ENCODE results near the gene CWC27. TPM values are rescaled to one million over a fixed set of nuclear protein-coding genes. Genes with fewer than 3 reads are reported as not detected.

CWC27 gene
- total RNA-seq, 6 experiments from 2014 or later = 19.6 to 29.9 (median 25.4) TPM

DNA sequence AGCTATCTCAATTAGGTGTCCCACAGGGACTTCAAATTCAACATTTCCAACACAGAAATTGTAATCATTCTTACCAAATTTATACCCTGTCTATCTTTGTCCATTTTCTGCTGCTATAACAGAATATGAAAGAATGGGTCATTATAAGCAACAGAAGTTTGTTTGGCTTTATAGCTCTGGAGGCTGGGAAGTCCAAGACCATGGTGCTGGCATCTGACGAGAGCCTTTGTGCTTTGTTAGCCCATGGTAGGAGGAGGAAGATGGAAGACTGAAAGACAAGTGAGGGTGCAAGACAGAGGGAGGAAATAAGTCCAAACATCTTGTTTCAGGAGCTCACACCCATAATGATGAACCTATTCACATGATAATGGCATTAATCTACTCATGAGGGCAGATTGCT lies 72.2 kb downstream of the CWC27 start:
- Mint-ChIP-seq H3K4me1 (ENCODE audit: low read depth) (peaks cover 30% of the 10 kb centered on the region), H3K27ac (no peak overlapping the region), H3K9me3 (peaks cover 11% of the 10 kb centered on the region), H3K36me3 (ENCODE audit: low read depth) (peaks cover 44% of the 10 kb centered on the region), H3K27me3 (ENCODE audit: insufficient read depth) (no peaks in the 10 kb centered on the region), H3K4me3 (no peak overlapping the region)
- no peak for DNase-seq
- TF ChIP-seq, protein P1, sequence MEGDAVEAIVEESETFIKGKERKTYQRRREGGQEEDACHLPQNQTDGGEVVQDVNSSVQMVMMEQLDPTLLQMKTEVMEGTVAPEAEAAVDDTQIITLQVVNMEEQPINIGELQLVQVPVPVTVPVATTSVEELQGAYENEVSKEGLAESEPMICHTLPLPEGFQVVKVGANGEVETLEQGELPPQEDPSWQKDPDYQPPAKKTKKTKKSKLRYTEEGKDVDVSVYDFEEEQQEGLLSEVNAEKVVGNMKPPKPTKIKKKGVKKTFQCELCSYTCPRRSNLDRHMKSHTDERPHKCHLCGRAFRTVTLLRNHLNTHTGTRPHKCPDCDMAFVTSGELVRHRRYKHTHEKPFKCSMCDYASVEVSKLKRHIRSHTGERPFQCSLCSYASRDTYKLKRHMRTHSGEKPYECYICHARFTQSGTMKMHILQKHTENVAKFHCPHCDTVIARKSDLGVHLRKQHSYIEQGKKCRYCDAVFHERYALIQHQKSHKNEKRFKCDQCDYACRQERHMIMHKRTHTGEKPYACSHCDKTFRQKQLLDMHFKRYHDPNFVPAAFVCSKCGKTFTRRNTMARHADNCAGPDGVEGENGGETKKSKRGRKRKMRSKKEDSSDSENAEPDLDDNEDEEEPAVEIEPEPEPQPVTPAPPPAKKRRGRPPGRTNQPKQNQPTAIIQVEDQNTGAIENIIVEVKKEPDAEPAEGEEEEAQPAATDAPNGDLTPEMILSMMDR (IDR thresholded peaks at IDR 0.05) = no peak

DNA sequence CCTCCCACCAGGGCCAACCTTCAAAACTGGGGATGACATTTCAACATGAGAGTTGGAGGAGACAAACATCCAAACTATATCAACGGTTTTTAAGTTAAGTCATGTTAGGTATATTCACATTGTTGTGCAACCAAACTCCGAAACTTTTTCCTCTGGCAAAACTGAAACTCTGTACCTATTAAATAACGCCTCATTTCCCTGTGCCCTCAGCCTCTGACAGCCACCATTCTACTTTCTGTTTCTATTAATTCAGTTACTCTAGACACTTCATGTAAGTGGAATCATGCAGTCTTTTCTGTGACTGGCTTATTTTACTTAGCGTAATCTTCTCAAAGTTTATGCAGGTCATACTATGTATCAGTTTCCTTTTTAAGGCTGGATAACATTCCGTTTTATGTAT lies 85.0 kb downstream of the CWC27 start:
- Mint-ChIP-seq H3K4me3 (no peak overlapping the region), H3K36me3 (ENCODE audit: low read depth) (peaks cover 15% of the 10 kb centered on the region; the same call in 1 of the 2 replicates), H3K27ac (no peak overlapping the region), H3K4me1 (ENCODE audit: low read depth) (peaks cover 13% of the 10 kb centered on the region), H3K27me3 (ENCODE audit: insufficient read depth) (no peaks in the 10 kb centered on the region), H3K9me3 (no peaks in the 10 kb centered on the region)
- no peak for DNase-seq
- TF ChIP-seq, protein P1 (IDR thresholded peaks at IDR 0.05) = no peak

DNA sequence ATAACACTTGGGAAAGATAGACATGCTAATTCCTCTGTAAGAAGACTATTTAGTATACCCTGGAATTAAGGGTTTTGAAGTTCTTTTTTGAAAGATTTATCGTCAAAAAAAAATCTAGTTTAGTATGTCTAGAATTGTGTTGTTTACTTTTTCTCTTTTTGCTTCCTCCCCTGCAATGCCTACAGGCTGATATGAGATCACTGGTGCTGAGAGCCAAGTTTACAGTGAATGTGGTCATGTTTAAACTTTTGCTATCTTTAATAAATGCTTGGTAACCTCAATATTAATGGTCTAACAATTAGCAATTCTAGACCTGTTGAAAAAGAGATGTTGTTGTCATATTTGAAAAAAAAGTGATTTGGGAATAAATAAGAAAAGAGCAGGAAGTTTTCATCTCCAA lies 86.1 kb downstream of the CWC27 start:
- Mint-ChIP-seq H3K27ac (no peak overlapping the region), H3K36me3 (ENCODE audit: low read depth) (peaks cover 15% of the 10 kb centered on the region; the same call in 1 of the 2 replicates), H3K4me3 (no peak overlapping the region), H3K27me3 (ENCODE audit: insufficient read depth) (no peaks in the 10 kb centered on the region), H3K4me1 (ENCODE audit: low read depth) (peaks cover 13% of the 10 kb centered on the region), H3K9me3 (no peaks in the 10 kb centered on the region)
- no peak for DNase-seq
- TF ChIP-seq, protein P1 (IDR thresholded peaks at IDR 0.05) = no peak

DNA sequence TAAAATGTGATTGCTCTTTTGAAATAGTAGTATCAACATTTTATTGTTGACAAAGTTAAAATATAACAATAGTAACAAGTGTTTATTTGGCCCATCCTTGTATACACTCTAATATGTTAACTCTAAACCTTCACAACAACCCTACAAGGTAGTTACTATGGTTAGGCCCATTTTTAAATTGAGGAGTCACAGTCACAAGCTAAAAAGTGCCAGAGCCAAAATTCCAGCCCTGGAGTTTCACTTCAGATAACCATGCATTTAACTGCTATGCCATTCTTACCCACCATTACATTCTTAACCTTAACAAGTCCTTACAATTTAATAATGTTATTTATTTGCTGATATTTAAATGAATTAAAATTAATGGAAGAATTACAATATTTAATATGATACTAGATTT lies 91.2 kb downstream of the CWC27 start:
- Mint-ChIP-seq H3K27ac (no peak overlapping the region), H3K27me3 (ENCODE audit: insufficient read depth) (no peaks in the 10 kb centered on the region), H3K36me3 (ENCODE audit: low read depth) (peaks cover 5% of the 10 kb centered on the region; the same call in 1 of the 2 replicates), H3K4me3 (no peak overlapping the region), H3K4me1 (ENCODE audit: low read depth) (peaks cover 4% of the 10 kb centered on the region), H3K9me3 (no peaks in the 10 kb centered on the region)
- DNase-seq = no peak
- TF ChIP-seq, protein P1 (IDR thresholded peaks at IDR 0.05) = no peak

DNA sequence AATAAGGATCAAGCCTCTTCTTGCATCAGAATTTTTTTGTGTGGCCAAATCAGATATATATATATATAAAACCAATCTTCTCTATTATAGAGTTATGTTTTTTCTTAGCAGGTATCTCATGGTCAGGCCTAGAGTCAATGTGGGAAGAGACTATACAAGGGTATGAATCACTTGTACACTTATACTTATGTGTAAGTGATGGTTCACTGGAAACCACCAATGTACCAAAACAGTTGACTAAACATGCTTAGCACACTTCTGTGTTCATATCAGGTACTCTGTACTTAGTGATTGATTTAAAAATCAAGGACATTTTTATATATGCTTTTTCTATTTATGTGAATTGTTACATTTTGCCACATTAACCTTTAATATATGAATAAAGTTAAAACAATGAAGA lies 92.6 kb downstream of the CWC27 start:
- TF ChIP-seq, protein P1 (IDR thresholded peaks at IDR 0.05) = no peak
- no peaks in the 10 kb centered on the region for H3K27me3 Mint-ChIP-seq (ENCODE audit: insufficient read depth)
- H3K36me3 Mint-ChIP-seq (ENCODE audit: low read depth) = peaks cover 5% of the 10 kb centered on the region; the same call in 1 of the 2 replicates
- H3K9me3 Mint-ChIP-seq = no peaks in the 10 kb centered on the region
- no peak for DNase-seq
- H3K4me3 Mint-ChIP-seq = no peak overlapping the region
- no peak overlapping the region for H3K27ac Mint-ChIP-seq
- peaks cover 14% of the 10 kb centered on the region for H3K4me1 Mint-ChIP-seq (ENCODE audit: low read depth)

DNA sequence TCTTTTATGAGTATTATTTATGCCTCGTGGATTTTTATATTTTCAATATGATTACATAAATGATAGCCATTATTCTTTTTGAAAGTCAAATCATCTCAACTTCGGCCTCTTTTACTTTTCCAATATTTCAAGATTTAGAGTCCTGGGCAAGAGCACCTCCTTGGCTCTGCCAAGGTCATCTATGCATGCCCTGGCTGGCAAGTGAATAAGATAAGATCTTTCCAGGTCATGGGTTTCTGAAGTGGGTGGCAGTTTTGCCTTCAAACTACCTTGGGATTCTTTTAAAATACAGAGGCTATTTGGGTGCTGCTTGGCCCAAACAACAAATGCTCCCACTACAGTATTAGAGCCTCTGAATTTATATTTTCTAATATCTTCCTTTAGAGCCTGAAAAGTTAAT lies 95.4 kb downstream of the CWC27 start:
- TF ChIP-seq, protein P1 (IDR thresholded peaks at IDR 0.05) = no peak
- no peaks in the 10 kb centered on the region for H3K27me3 Mint-ChIP-seq (ENCODE audit: insufficient read depth)
- H3K4me1 Mint-ChIP-seq (ENCODE audit: low read depth) = peaks cover 23% of the 10 kb centered on the region
- no peaks in the 10 kb centered on the region for H3K9me3 Mint-ChIP-seq
- H3K4me3 Mint-ChIP-seq = no peak overlapping the region
- no peak for DNase-seq
- no peaks in the 10 kb centered on the region for H3K36me3 Mint-ChIP-seq (ENCODE audit: low read depth)
- no peak overlapping the region for H3K27ac Mint-ChIP-seq
